Retinal pigment epithelial cell (primary cell): ENCODE data around the gene LYL1.

ENCODE experiments used
- DNase-seq: peaks from one replicate; pipeline ENCODE4 v3.0.0-alpha.2; 2010; ENCODE audit warnings: low read depth
- H3K4me3 ChIP-seq: 2 replicates; pipeline ENCODE4 v1.5.1; 2011; ENCODE audit warnings: mild to moderate bottlenecking, low read length, control low read depth, moderate library complexity
- CTCF ChIP-seq: conservative IDR thresholded peaks from 2 replicates; pipeline ENCODE4 v1.5.1; 2011; ENCODE audit warnings: low read depth, low read length, control low read depth, inconsistent platforms

LYL1 gene

GRCh38 chr19:13115936-13116281 is 13.3 kb upstream of the LYL1 start:
- no peak for TF ChIP-seq CTCF
- DNase-seq = no peak
- H3K4me3 ChIP-seq = peak overlapping the region; percentile 98

GRCh38 chr19:13112555-13112954 is 9.9 kb upstream of the LYL1 start:
- no peak overlapping the region for H3K4me3 ChIP-seq
- DNase-seq = no peak
- TF ChIP-seq CTCF = no peak

GRCh38 chr19:13110099-13110610 is 7.5 kb upstream of the LYL1 start:
- H3K4me3 ChIP-seq = no peak overlapping the region
- no peak for TF ChIP-seq CTCF
- no peak for DNase-seq

- no peak for DNase-seq
- no peak for TF ChIP-seq CTCF
- H3K4me3 ChIP-seq = no peak overlapping the region
These were observed 6.9 kb upstream of the LYL1 start for GRCh38 chr19:13109361-13110098.

- TF ChIP-seq CTCF = no peak
- H3K4me3 ChIP-seq = no peak overlapping the region
- DNase-seq = no peak
These were observed 2.4 kb upstream of the LYL1 start for GRCh38 chr19:13104848-13105711.

GRCh38 chr19:13104360-13104847 is 1.7 kb upstream of the LYL1 start:
- no peak for DNase-seq
- no peak overlapping the region for H3K4me3 ChIP-seq
- TF ChIP-seq CTCF = peak; percentile 79
